Measurements from ENCODE around the gene SNX20. TPM values are rescaled to one million over a fixed set of nuclear protein-coding genes. Genes with fewer than 3 reads are reported as not detected.
A peak's percentile ranks its signal among the peaks of the same experiment; 100 is the strongest.

Gene SNX20
- total and polyA plus RNA-seq, 7 experiments from 2014 or later = 32.4 to 96.1 (median 70.8) TPM

DNA sequence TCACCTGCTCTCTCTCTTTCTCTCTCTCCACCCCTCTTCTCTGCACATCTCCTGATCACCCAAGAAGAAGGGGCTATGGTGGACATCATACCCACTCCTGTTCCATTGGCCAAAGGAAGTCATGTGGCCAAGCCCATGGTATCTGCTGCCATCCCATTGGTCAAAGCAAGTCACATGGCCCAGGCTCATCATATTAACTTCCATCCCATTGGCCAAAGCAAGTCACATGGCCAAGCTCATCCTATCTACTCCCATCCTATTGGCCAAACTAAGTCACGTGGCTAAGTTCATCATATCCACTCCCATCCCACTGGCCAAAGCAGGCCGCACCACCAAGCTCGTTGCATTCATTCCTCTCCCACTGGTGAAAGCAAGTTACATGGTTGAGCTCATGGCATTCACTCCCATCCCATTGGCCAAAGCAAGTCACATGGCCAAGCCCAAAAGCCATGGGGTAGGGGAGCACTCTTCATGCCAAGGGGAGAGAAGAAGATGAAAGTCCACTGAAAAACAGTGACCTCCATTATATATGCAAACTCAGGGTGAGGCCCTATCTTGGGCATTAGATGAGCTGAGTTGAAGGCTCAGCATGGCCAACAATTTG, 29.2 kb downstream of the SNX20 start:
- no peak overlapping the region for H3K4me3 ChIP-seq (ENCODE audit: low read length)
- Mint-ChIP-seq H3K27ac (no peak overlapping the region), H3K27me3 (no peaks in the 10 kb centered on the region), H3K4me3 (peak overlapping the region in 1 of 10 donors; percentile 23), H3K4me1 (peaks cover 0 to 6% (median 0%) of the 10 kb centered on the region in 7 donors), H3K36me3 (peaks cover 0 to 22% (median 4%) of the 10 kb centered on the region in 5 donors), H3K9me3 (peaks cover 0 to 4% (median 0%) of the 10 kb centered on the region in 11 donors)
- ChIA-PET CTCF (interaction anchor here (1.0 to 2.9 kb wide), 2 partner anchors 8 to 13 kb away, joined by 3 to 12 read pairs; no protein-coding TSS in a partner anchor), POLR2A (no interaction called here)
- no peaks in the 10 kb centered on the region for H3K27me3 ChIP-seq (ENCODE audit: control insufficient read depth in 2 of 2, insufficient read depth in 2 of 2, low read length in 2 of 2)
- H3K4me1 ChIP-seq (ENCODE audit: control insufficient read depth in 2 of 2, insufficient read depth in 2 of 2, low read length in 2 of 2) = no peaks in the 10 kb centered on the region
- ATAC-seq = no peak
- DNase-seq = no peak
- intact Hi-C loops (cut with micrococcal nuclease) = no loop called here
- H3K36me3 ChIP-seq (ENCODE audit: control insufficient read depth in 2 of 3, insufficient read depth in 3 of 3, low read length in 3 of 3) = no peaks in the 10 kb centered on the region
- no peaks in the 10 kb centered on the region for H3K9me3 ChIP-seq (ENCODE audit: control insufficient read depth in 2 of 3, low read length in 3 of 3)
- H3K27ac ChIP-seq (ENCODE audit: low read depth, low read length) = no peak overlapping the region

DNA sequence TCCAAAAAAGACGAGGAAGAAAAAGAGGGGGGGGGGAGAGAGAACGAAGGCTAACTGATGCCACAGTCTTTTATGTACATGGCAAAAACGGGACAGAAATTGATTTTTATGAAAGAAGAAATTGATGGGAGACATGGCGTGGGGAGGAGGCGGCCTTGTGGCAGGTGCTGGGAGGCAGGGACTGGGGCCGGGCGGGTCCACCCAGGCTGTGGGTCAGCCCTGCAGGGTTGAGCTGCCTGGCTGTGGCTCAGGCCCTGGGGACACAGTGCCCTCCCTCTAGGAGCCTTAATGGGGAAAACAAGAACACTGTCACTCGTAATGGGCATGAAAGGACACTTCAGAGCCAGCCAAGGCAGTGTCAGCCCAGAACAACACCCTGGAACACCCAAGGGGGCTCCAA, 34.8 kb downstream of the SNX20 start:
- Mint-ChIP-seq H3K27me3 (no peaks in the 10 kb centered on the region), H3K4me1 (peaks cover 5 to 8% (median 6%) of the 10 kb centered on the region in 7 donors), H3K4me3 (no peak overlapping the region), H3K9me3 (peaks cover 0 to 2% (median 0%) of the 10 kb centered on the region in 11 donors), H3K36me3 (peaks cover 0 to 18% (median 0%) of the 10 kb centered on the region in 5 donors), H3K27ac (peak overlapping the region in 1 of 9 donors; percentile 70)
- Histone ChIP-seq H3K9me3 (ENCODE audit: control insufficient read depth in 2 of 3, low read length in 3 of 3) (no peaks in the 10 kb centered on the region), H3K27ac (ENCODE audit: low read depth, low read length) (no peak overlapping the region), H3K4me3 (ENCODE audit: low read length) (no peak overlapping the region), H3K36me3 (ENCODE audit: control insufficient read depth in 2 of 3, insufficient read depth in 3 of 3, low read length in 3 of 3) (no peaks in the 10 kb centered on the region), H3K27me3 (ENCODE audit: control insufficient read depth in 2 of 2, insufficient read depth in 2 of 2, low read length in 2 of 2) (no peaks in the 10 kb centered on the region), H3K4me1 (ENCODE audit: control insufficient read depth in 2 of 2, insufficient read depth in 2 of 2, low read length in 2 of 2) (no peaks in the 10 kb centered on the region)
- CTCF ChIA-PET = interaction anchor here (0.5 to 0.7 kb wide), 2 partner anchors 322 to 619 kb away, joined by 3 read pairs; no protein-coding TSS in a partner anchor
- no peak for ATAC-seq
- no peak for DNase-seq
- POLR2A ChIA-PET = interaction anchor here (0.6 kb wide), 1 partner anchor 84 kb away, joined by 4 read pairs; no protein-coding TSS in a partner anchor
- intact Hi-C loops (cut with micrococcal nuclease) = no loop called here

DNA sequence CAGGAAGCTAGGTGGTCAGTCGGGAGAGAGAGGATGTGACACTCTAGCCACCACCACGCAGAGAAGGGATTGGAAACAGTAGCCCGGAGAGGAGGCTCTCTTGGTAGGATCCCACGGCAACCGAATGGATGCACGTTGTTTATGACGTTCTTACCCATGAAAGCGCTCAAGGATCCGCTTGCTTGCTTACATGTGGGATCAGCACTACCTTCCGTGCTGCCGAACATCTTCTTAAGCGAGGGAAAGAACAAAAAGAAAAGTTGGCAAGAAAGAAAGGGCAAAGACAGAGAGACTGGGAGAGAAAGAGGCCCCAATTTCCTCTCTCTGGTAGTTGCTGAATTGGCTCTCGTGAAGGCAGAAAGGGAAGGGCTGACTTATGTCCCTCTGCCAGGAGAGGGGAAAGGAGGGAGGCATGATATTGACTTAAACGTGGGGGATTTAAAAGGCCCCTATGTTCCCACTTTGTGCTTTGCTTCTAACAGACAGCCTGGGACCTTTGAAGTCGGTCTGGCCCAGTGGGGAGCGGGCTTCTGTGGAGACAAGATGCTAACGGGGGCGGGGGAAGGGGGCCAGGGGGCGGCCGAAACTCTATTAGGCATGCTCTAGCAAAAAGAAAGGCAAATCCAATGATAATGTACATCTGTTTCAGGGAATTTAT, 35.4 kb downstream of the SNX20 start:
- peaks cover 0 to 2% (median 0%) of the 10 kb centered on the region in 11 donors for H3K9me3 Mint-ChIP-seq
- no peak overlapping the region for H3K4me3 Mint-ChIP-seq

DNA sequence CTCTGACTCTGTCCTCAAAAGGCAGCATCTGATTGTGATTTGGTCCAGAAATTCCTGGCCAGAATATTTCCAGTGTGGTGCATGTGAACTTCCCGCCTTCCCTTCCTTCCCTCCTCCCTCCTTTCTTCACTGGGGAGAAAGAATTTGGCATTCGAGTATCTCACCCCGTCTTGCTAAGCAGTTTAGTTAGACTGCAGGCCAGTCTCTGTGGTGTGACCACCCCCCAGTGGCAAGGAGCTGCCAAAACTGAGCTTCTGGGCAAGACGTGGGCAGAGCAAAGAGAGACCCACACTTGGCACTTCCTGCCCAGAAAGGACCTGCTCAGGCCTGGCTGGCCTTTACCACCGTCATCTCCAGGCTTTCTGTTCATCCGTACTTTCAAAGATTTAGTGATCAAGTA, 36.4 kb downstream of the SNX20 start:
- H3K36me3 Mint-ChIP-seq = peaks cover 0 to 14% (median 0%) of the 10 kb centered on the region in 5 donors
- DNase-seq (peak in 6 of 9 donors; percentile 31 to 53 (median 48)), ATAC-seq (peak; percentile 72)
- peaks cover 0 to 2% (median 0%) of the 10 kb centered on the region in 11 donors for H3K9me3 Mint-ChIP-seq
- Histone ChIP-seq H3K9me3 (ENCODE audit: control insufficient read depth in 2 of 3, low read length in 3 of 3) (no peaks in the 10 kb centered on the region), H3K4me3 (ENCODE audit: low read length) (no peak overlapping the region), H3K27ac (ENCODE audit: low read depth, low read length) (no peak overlapping the region), H3K27me3 (ENCODE audit: control insufficient read depth in 2 of 2, insufficient read depth in 2 of 2, low read length in 2 of 2) (no peaks in the 10 kb centered on the region), H3K4me1 (ENCODE audit: control insufficient read depth in 2 of 2, insufficient read depth in 2 of 2, low read length in 2 of 2) (no peaks in the 10 kb centered on the region), H3K36me3 (ENCODE audit: control insufficient read depth in 2 of 3, insufficient read depth in 3 of 3, low read length in 3 of 3) (no peaks in the 10 kb centered on the region)
- peaks cover 5 to 7% (median 6%) of the 10 kb centered on the region in 7 donors for H3K4me1 Mint-ChIP-seq
- H3K27me3 Mint-ChIP-seq = no peaks in the 10 kb centered on the region
- no peak overlapping the region for H3K4me3 Mint-ChIP-seq
- intact Hi-C loops (cut with micrococcal nuclease) = loop anchor here in 1 of 2 donors (1.0 to 5.0 kb wide), 3 partner anchors 277 to 430 kb away; partner anchors contain the start of gene BRD7
- POLR2A ChIA-PET = interaction anchor here (0.8 to 1.0 kb wide), 3 partner anchors 97 to 619 kb away, joined by 3 read pairs; no protein-coding TSS in a partner anchor
- peak overlapping the region in 5 of 9 donors; percentile 0 to 39 (median 16) for H3K27ac Mint-ChIP-seq
- CTCF ChIA-PET = interaction anchor here (0.6 to 1.5 kb wide), 13 partner anchors 9 to 431 kb away, joined by 3 to 7 read pairs (median 4); no protein-coding TSS in a partner anchor

More for the DNA sequence above, 35.4 kb downstream of the SNX20 start:
- H3K4me1 Mint-ChIP-seq = peaks cover 5 to 8% (median 6%) of the 10 kb centered on the region in 7 donors
- H3K27me3 Mint-ChIP-seq = no peaks in the 10 kb centered on the region
- peak overlapping the region in 1 of 9 donors; percentile 20 for H3K27ac Mint-ChIP-seq
- intact Hi-C loops (cut with micrococcal nuclease) = no loop called here
- POLR2A ChIA-PET = interaction anchor here (0.6 to 0.8 kb wide), 2 partner anchors 85 to 96 kb away, joined by 3 to 4 read pairs; no protein-coding TSS in a partner anchor
- Histone ChIP-seq H3K27ac (ENCODE audit: low read depth, low read length) (no peak overlapping the region), H3K36me3 (ENCODE audit: control insufficient read depth in 2 of 3, insufficient read depth in 3 of 3, low read length in 3 of 3) (no peaks in the 10 kb centered on the region), H3K9me3 (ENCODE audit: control insufficient read depth in 2 of 3, low read length in 3 of 3) (no peaks in the 10 kb centered on the region), H3K27me3 (ENCODE audit: control insufficient read depth in 2 of 2, insufficient read depth in 2 of 2, low read length in 2 of 2) (no peaks in the 10 kb centered on the region), H3K4me3 (ENCODE audit: low read length) (no peak overlapping the region), H3K4me1 (ENCODE audit: control insufficient read depth in 2 of 2, insufficient read depth in 2 of 2, low read length in 2 of 2) (no peaks in the 10 kb centered on the region)
- H3K36me3 Mint-ChIP-seq = peaks cover 0 to 18% (median 0%) of the 10 kb centered on the region in 5 donors
- no peak for ATAC-seq
- CTCF ChIA-PET = interaction anchor here (0.7 to 1.5 kb wide), 9 partner anchors 10 to 370 kb away, joined by 3 to 7 read pairs (median 3); no protein-coding TSS in a partner anchor
- DNase-seq = no peak

DNA sequence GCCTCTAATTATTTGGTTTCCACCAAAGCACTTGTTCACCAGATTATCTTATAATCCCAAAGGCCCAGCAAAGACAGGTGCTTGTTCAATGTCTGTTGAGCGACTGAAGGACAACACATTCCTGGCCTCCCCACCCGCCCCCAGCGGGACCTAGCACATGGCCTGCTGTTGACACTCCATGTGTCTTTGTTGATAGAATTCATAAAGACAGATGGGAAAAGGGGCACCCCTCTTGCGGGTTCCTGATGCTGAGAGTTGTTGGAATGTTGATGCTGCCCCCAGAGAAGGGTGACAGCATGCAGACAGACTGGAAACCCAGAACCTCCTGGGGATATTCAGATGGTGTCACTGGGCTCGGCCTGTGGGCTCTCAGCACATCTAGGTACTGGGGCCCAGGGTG, 36.9 kb downstream of the SNX20 start:
- peaks cover 0 to 11% (median 0%) of the 10 kb centered on the region in 5 donors for H3K36me3 Mint-ChIP-seq
- Histone ChIP-seq H3K4me3 (ENCODE audit: low read length) (no peak overlapping the region), H3K36me3 (ENCODE audit: control insufficient read depth in 2 of 3, insufficient read depth in 3 of 3, low read length in 3 of 3) (no peaks in the 10 kb centered on the region), H3K27ac (ENCODE audit: low read depth, low read length) (no peak overlapping the region), H3K27me3 (ENCODE audit: control insufficient read depth in 2 of 2, insufficient read depth in 2 of 2, low read length in 2 of 2) (no peaks in the 10 kb centered on the region), H3K4me1 (ENCODE audit: control insufficient read depth in 2 of 2, insufficient read depth in 2 of 2, low read length in 2 of 2) (no peaks in the 10 kb centered on the region), H3K9me3 (ENCODE audit: control insufficient read depth in 2 of 3, low read length in 3 of 3) (no peaks in the 10 kb centered on the region)
- POLR2A ChIA-PET = interaction anchor here (1.0 kb wide), 2 partner anchors 274 to 618 kb away, joined by 3 to 4 read pairs; no protein-coding TSS in a partner anchor
- CTCF ChIA-PET = interaction anchor here (0.9 to 1.6 kb wide), 10 partner anchors 8 to 431 kb away, joined by 3 to 7 read pairs (median 4); no protein-coding TSS in a partner anchor
- H3K4me3 Mint-ChIP-seq = no peak overlapping the region
- peaks cover 0 to 2% (median 0%) of the 10 kb centered on the region in 11 donors for H3K9me3 Mint-ChIP-seq
- peak overlapping the region in 1 of 9 donors; percentile 0 for H3K27ac Mint-ChIP-seq
- ATAC-seq (no peak), DNase-seq (no peak)
- no peaks in the 10 kb centered on the region for H3K27me3 Mint-ChIP-seq
- intact Hi-C loops (cut with micrococcal nuclease) = loop anchor here in 1 of 2 donors (1.0 to 5.0 kb wide), 3 partner anchors 277 to 430 kb away; partner anchors contain the start of gene BRD7
- peaks cover 5 to 7% (median 6%) of the 10 kb centered on the region in 7 donors for H3K4me1 Mint-ChIP-seq

DNA sequence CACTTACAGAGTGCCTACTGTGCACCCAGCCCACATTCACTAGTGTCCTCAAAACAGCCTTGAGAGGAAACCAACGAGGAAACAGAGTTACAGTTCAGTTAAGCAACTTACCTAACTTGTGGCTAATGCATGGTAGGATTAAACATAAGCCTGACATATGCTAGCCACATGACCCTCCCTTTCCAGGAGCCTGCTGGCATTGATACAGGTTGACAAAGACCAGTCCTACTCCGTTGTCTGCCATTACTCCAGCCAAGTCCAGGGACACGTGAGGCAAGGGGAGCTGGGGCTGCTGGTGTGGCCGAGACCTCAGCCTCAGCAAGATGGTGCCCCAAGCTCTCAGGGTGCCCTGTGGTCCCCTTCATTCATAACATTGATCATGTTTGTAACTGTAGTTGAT, 37.9 kb downstream of the SNX20 start:
- CTCF ChIA-PET = interaction anchor here (1.0 to 2.4 kb wide), 3 partner anchors 9 to 316 kb away, joined by 3 to 6 read pairs (median 3); no protein-coding TSS in a partner anchor

More for the DNA sequence above, 37.9 kb downstream of the SNX20 start:
- Histone ChIP-seq H3K9me3 (ENCODE audit: control insufficient read depth in 2 of 3, low read length in 3 of 3) (no peaks in the 10 kb centered on the region), H3K4me3 (ENCODE audit: low read length) (no peak overlapping the region), H3K27me3 (ENCODE audit: control insufficient read depth in 2 of 2, insufficient read depth in 2 of 2, low read length in 2 of 2) (no peaks in the 10 kb centered on the region), H3K27ac (ENCODE audit: low read depth, low read length) (no peak overlapping the region), H3K36me3 (ENCODE audit: control insufficient read depth in 2 of 3, insufficient read depth in 3 of 3, low read length in 3 of 3) (no peaks in the 10 kb centered on the region), H3K4me1 (ENCODE audit: control insufficient read depth in 2 of 2, insufficient read depth in 2 of 2, low read length in 2 of 2) (no peaks in the 10 kb centered on the region)
- intact Hi-C loops (cut with micrococcal nuclease) = loop anchor here in 1 of 2 donors (5.0 kb wide), 1 partner anchor 276 kb away; the partner anchor contains the start of gene BRD7
- no peak for ATAC-seq
- peaks cover 5 to 7% (median 6%) of the 10 kb centered on the region in 7 donors for H3K4me1 Mint-ChIP-seq
- DNase-seq = no peak
- H3K27me3 Mint-ChIP-seq = no peaks in the 10 kb centered on the region
- H3K4me3 Mint-ChIP-seq = no peak overlapping the region
- H3K9me3 Mint-ChIP-seq = peaks cover 0 to 2% (median 0%) of the 10 kb centered on the region in 11 donors
- peaks cover 0 to 1% (median 0%) of the 10 kb centered on the region in 5 donors for H3K36me3 Mint-ChIP-seq
- POLR2A ChIA-PET = interaction anchor here (1.0 kb wide), 1 partner anchor 273 kb away, joined by 4 read pairs; no protein-coding TSS in a partner anchor
- no peak overlapping the region for H3K27ac Mint-ChIP-seq
